HL-60 (cell line): ENCODE results near the gene ZNF408.
A peak's percentile ranks its signal among the peaks of the same experiment; 100 is the strongest.
"Not testable (repeated sequence)": the region's sequence is repeated elsewhere in the genome, so short reads cannot be mapped to it uniquely, and the experiment has no call there.

Experiments used
- DNase-seq, 2 experiments: peaks; one replicate each; pipeline ENCODE4 v3.0.0-alpha.2; 2010 to 2020; ENCODE audit warnings: low read depth in 1 of 2, low spot score in 1 of 2
- H3K27ac ChIP-seq: fragments of 250-450 bp; sonication (Bioruptor Pico); replicated peaks from 2 replicates; pipeline ENCODE4 v1.5.1; 2020; ENCODE audit warnings: mild to moderate bottlenecking, moderate library complexity
- H3K27me3 ChIP-seq: fragments of 250-450 bp; sonication (Bioruptor Pico); 2 replicates; pipeline ENCODE4 v1.5.1; 2021; ENCODE audit warnings: mild to moderate bottlenecking, moderate library complexity; ENCODE audit not compliant: insufficient read depth, poor library complexity, severe bottlenecking
- H3K4me3 ChIP-seq: replicated peaks from 2 replicates; pipeline ENCODE4 v1.5.1; 2011; ENCODE audit warnings: mild to moderate bottlenecking, control low read depth, low read length; ENCODE audit not compliant: insufficient read depth
- CTCF ChIP-seq: IDR thresholded peaks from one replicate; pipeline ENCODE4 v1.5.1; 2011; ENCODE audit warnings: low read length, control low read depth, inconsistent platforms; ENCODE audit not compliant: insufficient read depth
- GABPA ChIP-seq: IDR thresholded peaks from 2 replicates; pipeline ENCODE4 v1.6.1; 2012; ENCODE audit warnings: low read depth
- POLR2AphosphoS5 ChIP-seq: IDR thresholded peaks from 2 replicates; pipeline ENCODE4 v1.6.1; 2012; ENCODE audit warnings: low read depth
- REST ChIP-seq: IDR thresholded peaks from 2 replicates; pipeline ENCODE4 v1.6.1; 2012; ENCODE audit warnings: low read depth; ENCODE audit not compliant: insufficient replicate concordance
- SPI1 ChIP-seq: IDR thresholded peaks from 2 replicates; pipeline ENCODE4 v1.6.1; 2012; ENCODE audit warnings: low read depth, mild to moderate bottlenecking, borderline replicate concordance

ZNF408 gene

GRCh38 chr11:46669711-46670139, 31.1 kb upstream of the ZNF408 start:
- DNase-seq, result peak in 1 of 2 experiments; percentile 69
- TF ChIP-seq POLR2AphosphoS5, result no peak
- peak; percentile 61 for TF ChIP-seq CTCF

GRCh38 chr11:46670521-46670920, 30.3 kb upstream of the ZNF408 start:
- not testable (repeated sequence) for H3K4me3 ChIP-seq, H3K27me3 ChIP-seq
- peak overlapping the region; percentile 88 for H3K27ac ChIP-seq
- DNase-seq, result peak in 1 of 2 experiments; percentile 53

More at GRCh38 chr11:46669711-46670139, 31.1 kb upstream of the ZNF408 start:
- H3K27ac ChIP-seq, result peak overlapping the region; percentile 88
- H3K27me3 ChIP-seq, result no peaks in the 10 kb centered on the region
- no peak overlapping the region for H3K4me3 ChIP-seq

- Histone ChIP-seq H3K27ac (peak overlapping the region; percentile 88), H3K27me3 (no peaks in the 10 kb centered on the region), H3K4me3 (no peak overlapping the region)
- no peak for TF ChIP-seq REST
- no peak for TF ChIP-seq GABPA
- TF ChIP-seq POLR2AphosphoS5, result no peak
- TF ChIP-seq CTCF, result no peak
- TF ChIP-seq SPI1, result no peak
- DNase-seq, result no peak
Measured at GRCh38 chr11:46671958-46672315, 28.9 kb upstream of the ZNF408 start.

GRCh38 chr11:46672381-46672839, 28.4 kb upstream of the ZNF408 start:
- H3K4me3 ChIP-seq, result no peak overlapping the region
- peak; percentile 58; the same call in 1 of the 2 replicates for TF ChIP-seq POLR2AphosphoS5
- no peak for TF ChIP-seq GABPA
- peak; percentile 23; the same call in 1 of the 2 replicates for TF ChIP-seq SPI1
- DNase-seq, result peak in 1 of 2 experiments; percentile 69
- peak overlapping the region; percentile 88 for H3K27ac ChIP-seq
- no peaks in the 10 kb centered on the region for H3K27me3 ChIP-seq

- TF ChIP-seq SPI1 (no peak), CTCF (no peak), POLR2AphosphoS5 (no peak; the same call in 1 of the 2 replicates), GABPA (no peak), REST (no peak)
- H3K27ac ChIP-seq, result peak overlapping the region; percentile 88
- DNase-seq, result no peak
Measured at GRCh38 chr11:46673713-46674462, 26.9 kb upstream of the ZNF408 start.

More at GRCh38 chr11:46673713-46674462, 26.9 kb upstream of the ZNF408 start:
- H3K27me3 ChIP-seq, result no peaks in the 10 kb centered on the region
- H3K4me3 ChIP-seq, result no peak overlapping the region
